ENCODE data around the gene SH3GL1.
"Not testable (repeated sequence)": the region's sequence is repeated elsewhere in the genome, so short reads cannot be mapped to it uniquely, and the experiment has no call there.

Gene SH3GL1

GRCh38 chr19:4362831-4363545 lies 37.4 kb downstream of the SH3GL1 start:
- DNase-seq (ENCODE audit: low spot score) = no peak

- DNase-seq (ENCODE audit: low spot score) = no peak
Observed at GRCh38 chr19:4362101-4362828, 38.1 kb downstream of the SH3GL1 start.

- no peak for DNase-seq (ENCODE audit: low spot score)
Observed at GRCh38 chr19:4361152-4362046, 38.9 kb downstream of the SH3GL1 start.

- DNase-seq (ENCODE audit: low spot score) = no peak
Observed at GRCh38 chr19:4360641-4361151, 39.7 kb downstream of the SH3GL1 start.

- no peak for DNase-seq (ENCODE audit: low spot score)
Observed at GRCh38 chr19:4360081-4360569, 40.2 kb downstream of the SH3GL1 start.

GRCh38 chr19:4359627-4360000 lies 40.7 kb downstream of the SH3GL1 start:
- no peak for DNase-seq (ENCODE audit: low spot score)

- no peak for DNase-seq (ENCODE audit: low spot score)
Observed at GRCh38 chr19:4358709-4359626, 41.4 kb downstream of the SH3GL1 start.

- DNase-seq (ENCODE audit: low spot score) = no peak
Observed at GRCh38 chr19:4357921-4358326, 42.4 kb downstream of the SH3GL1 start.

GRCh38 chr19:4357095-4357797 lies 43.1 kb downstream of the SH3GL1 start:
- DNase-seq (ENCODE audit: low spot score) = no peak

GRCh38 chr19:4354897-4355296 lies 45.5 kb downstream of the SH3GL1 start:
- no peak for DNase-seq (ENCODE audit: low spot score)

- DNase-seq (ENCODE audit: low spot score) = no peak
Observed at GRCh38 chr19:4354282-4354681, 46.1 kb downstream of the SH3GL1 start.

- peak; percentile 71 for DNase-seq (ENCODE audit: low spot score)
Observed at GRCh38 chr19:4352701-4353121, 47.6 kb downstream of the SH3GL1 start.

GRCh38 chr19:4350726-4351125 lies 49.6 kb downstream of the SH3GL1 start:
- DNase-seq (ENCODE audit: low spot score) = no peak

- no peak for DNase-seq (ENCODE audit: low spot score)
Observed at GRCh38 chr19:4350111-4350510, 50.2 kb downstream of the SH3GL1 start.

- DNase-seq (ENCODE audit: low spot score) = not testable (repeated sequence)
Observed at GRCh38 chr19:4349225-4349624, 51.1 kb downstream of the SH3GL1 start.

- no peak for DNase-seq (ENCODE audit: low spot score)
Observed at GRCh38 chr19:4347521-4347920, 52.8 kb downstream of the SH3GL1 start.

GRCh38 chr19:4346020-4346383 lies 54.3 kb downstream of the SH3GL1 start:
- DNase-seq (ENCODE audit: low spot score) = no peak

GRCh38 chr19:4345342-4346019 lies 54.9 kb downstream of the SH3GL1 start:
- DNase-seq (ENCODE audit: low spot score) = no peak

GRCh38 chr19:4343370-4344307 lies 56.7 kb downstream of the SH3GL1 start, which contains the start of gene MPND:
TSS of gene MPND (plus strand) at chr19:4343562. CDS start at chr19:4343594, 32 bp downstream.
- DNase-seq (ENCODE audit: low spot score) = peak; percentile 87

Measured in CD4-positive, alpha-beta T cell treated with Interleukin-15 for 4 hours (primary cell).